SU-DHL-6 (cell line): ENCODE measurements around the gene BPIFB3.

Experiments
- H2AFZ ChIP-seq: fragments of 200-600 bp; sonication (generic); 2 replicates; pipeline ENCODE4 v1.6.1; 2014; ENCODE audit warnings: low read depth, mild to moderate bottlenecking, moderate library complexity, mixed read lengths, antibody characterized with exemption, low read length; ENCODE audit not compliant: severe bottlenecking
- H3F3A ChIP-seq: fragments of 200-600 bp; shearing (Covaris generic); 2 replicates; pipeline ENCODE4 v1.6.0; 2016; ENCODE audit warnings: antibody characterized with exemption, mild to moderate bottlenecking; ENCODE audit not compliant: insufficient read depth
- H3K27ac ChIP-seq: fragments of 200-600 bp; sonication (generic); 2 replicates; pipeline ENCODE4 v1.5.1; 2016; ENCODE audit warnings: low read depth, mild to moderate bottlenecking, low read length, moderate library complexity, mixed read lengths
- H3K27me3 ChIP-seq: fragments of 200-600 bp; sonication (generic), shearing (Covaris generic); 2 replicates; pipeline ENCODE4 v1.6.0; 2014; ENCODE audit warnings: mild to moderate bottlenecking, low read length
- H3K36me3 ChIP-seq: fragments of 200-600 bp; sonication (generic); 2 replicates; pipeline ENCODE4 v1.6.1; 2014; ENCODE audit warnings: mild to moderate bottlenecking, low read length, mixed read lengths
- H3K4me2 ChIP-seq: fragments of 300-600, 200-600 bp; shearing (Covaris generic), sonication (generic); 2 replicates; pipeline ENCODE4 v1.6.0; 2014; ENCODE audit warnings: low read length, low read depth, mild to moderate bottlenecking; ENCODE audit not compliant: poor library complexity, severe bottlenecking
- H3K4me3 ChIP-seq: fragments of 200-600 bp; sonication (generic); 2 replicates; pipeline ENCODE4 v1.5.1; 2014; ENCODE audit warnings: antibody characterized with exemption, low read length, mild to moderate bottlenecking, mixed read lengths; ENCODE audit not compliant: insufficient read depth, poor library complexity, severe bottlenecking
- H3K79me2 ChIP-seq: fragments of 200-600 bp; sonication (generic); 2 replicates; pipeline ENCODE4 v1.6.1; 2014; ENCODE audit warnings: mild to moderate bottlenecking, low read length, moderate library complexity; ENCODE audit not compliant: insufficient read depth
- H3K9ac ChIP-seq: fragments of 200-600 bp; sonication (generic); 2 replicates; pipeline ENCODE4 v1.7.0; 2014; ENCODE audit warnings: mild to moderate bottlenecking, low read length
- H3K9me2 ChIP-seq: fragments of 200-600 bp; sonication (generic); replicated peaks from 2 replicates; pipeline ENCODE4 v1.6.1; 2014; ENCODE audit warnings: low read length; ENCODE audit not compliant: insufficient read depth
- H3K9me3 ChIP-seq: fragments of 200-600 bp; sonication (generic); 2 replicates; pipeline ENCODE4 v1.6.1; 2014; ENCODE audit warnings: low read length, mixed read lengths; ENCODE audit not compliant: insufficient read depth
- H4K20me1 ChIP-seq: fragments of 200-600 bp; sonication (generic); 2 replicates; pipeline ENCODE4 v1.6.1; 2014; ENCODE audit warnings: low read depth, mild to moderate bottlenecking, antibody characterized with exemption, low read length, moderate library complexity, mixed read lengths
- EZH2phosphoT487 ChIP-seq: fragments of 200-600 bp; sonication (generic), shearing (Covaris generic); conservative IDR thresholded peaks from 2 replicates; pipeline ENCODE4 v1.6.1; 2018; ENCODE audit warnings: mild to moderate bottlenecking, antibody characterized with exemption, low read length, moderate library complexity, mixed read lengths
- TF ChIP-seq, protein P1 (sequence below): fragments of 200-600 bp; sonication (generic); IDR thresholded peaks from one replicate; pipeline ENCODE4 v1.5.1; 2017; ENCODE audit warnings: antibody characterized with exemption, mild to moderate bottlenecking, low read length, moderate library complexity; ENCODE audit not compliant: insufficient read depth, poor library complexity, severe bottlenecking

Gene BPIFB3

DNA sequence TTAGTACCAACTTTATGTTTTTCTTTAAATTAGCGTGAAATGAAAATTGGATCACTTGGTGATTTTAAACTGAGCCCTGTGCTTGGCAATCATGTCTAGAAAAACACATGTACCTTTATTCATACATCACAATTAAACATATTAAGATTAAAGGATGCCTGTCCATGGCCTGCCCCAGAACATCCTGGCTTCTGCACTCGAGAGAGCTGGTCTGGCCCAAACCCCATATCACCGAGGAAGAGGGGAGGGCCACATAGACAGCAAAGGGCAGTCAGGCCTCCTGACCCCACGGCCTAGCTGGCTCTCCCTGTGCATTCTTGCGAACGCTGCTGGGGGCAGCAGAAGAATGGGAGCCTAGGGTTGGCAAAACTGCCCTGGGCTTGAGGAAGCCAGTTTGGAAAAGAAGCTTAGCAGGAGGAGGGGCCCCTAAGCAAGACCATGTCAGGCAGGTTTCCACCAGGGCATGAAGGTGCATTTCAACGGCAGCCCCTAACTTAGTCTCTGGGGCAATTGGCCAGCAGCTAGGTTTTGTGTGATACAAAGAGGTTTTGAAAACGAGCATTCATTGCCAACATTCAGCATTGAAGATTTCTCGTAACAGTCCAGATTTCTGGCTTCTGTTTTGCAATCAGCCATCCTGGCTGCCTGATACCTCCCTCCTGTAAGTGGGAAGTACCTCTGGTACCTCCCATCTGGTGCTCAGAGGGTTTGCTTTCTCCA, 8.6 kb downstream of the BPIFB3 start:
- TF ChIP-seq, protein P1, sequence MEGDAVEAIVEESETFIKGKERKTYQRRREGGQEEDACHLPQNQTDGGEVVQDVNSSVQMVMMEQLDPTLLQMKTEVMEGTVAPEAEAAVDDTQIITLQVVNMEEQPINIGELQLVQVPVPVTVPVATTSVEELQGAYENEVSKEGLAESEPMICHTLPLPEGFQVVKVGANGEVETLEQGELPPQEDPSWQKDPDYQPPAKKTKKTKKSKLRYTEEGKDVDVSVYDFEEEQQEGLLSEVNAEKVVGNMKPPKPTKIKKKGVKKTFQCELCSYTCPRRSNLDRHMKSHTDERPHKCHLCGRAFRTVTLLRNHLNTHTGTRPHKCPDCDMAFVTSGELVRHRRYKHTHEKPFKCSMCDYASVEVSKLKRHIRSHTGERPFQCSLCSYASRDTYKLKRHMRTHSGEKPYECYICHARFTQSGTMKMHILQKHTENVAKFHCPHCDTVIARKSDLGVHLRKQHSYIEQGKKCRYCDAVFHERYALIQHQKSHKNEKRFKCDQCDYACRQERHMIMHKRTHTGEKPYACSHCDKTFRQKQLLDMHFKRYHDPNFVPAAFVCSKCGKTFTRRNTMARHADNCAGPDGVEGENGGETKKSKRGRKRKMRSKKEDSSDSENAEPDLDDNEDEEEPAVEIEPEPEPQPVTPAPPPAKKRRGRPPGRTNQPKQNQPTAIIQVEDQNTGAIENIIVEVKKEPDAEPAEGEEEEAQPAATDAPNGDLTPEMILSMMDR, result no peak
- TF ChIP-seq EZH2phosphoT487, result no peak
- H4K20me1 ChIP-seq, result no peaks in the 10 kb centered on the region
- H3K27me3 ChIP-seq, result no peaks in the 10 kb centered on the region

DNA sequence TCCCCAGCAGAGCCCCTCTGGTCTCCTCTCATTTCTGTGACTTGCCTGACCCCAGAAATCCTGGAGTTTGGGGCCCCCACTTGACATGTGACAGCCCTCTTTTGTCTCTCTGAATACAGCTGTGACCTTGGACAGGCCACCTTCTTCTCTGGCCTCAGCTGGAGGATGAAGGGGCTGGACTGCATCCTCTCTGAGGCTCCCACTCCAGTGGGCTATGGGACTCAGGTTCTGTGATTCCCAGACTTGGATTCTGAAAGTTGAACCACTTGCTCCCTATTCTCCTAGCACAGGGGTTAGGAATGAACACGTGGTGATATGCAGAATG, 9.1 kb downstream of the BPIFB3 start:
- H3K27me3 ChIP-seq, result no peaks in the 10 kb centered on the region
- H3K4me3 ChIP-seq, result no peak overlapping the region
- no peak overlapping the region for H3K4me2 ChIP-seq
- H3K27ac ChIP-seq, result no peak overlapping the region
- TF ChIP-seq, protein P1, result no peak
- TF ChIP-seq EZH2phosphoT487, result no peak
- no peaks in the 10 kb centered on the region for H4K20me1 ChIP-seq
- no peaks in the 10 kb centered on the region for H3F3A ChIP-seq
- H3K9me3 ChIP-seq, result no peaks in the 10 kb centered on the region
- H3K9ac ChIP-seq, result no peak overlapping the region
- no peak overlapping the region for H2AFZ ChIP-seq
- no peaks in the 10 kb centered on the region for H3K79me2 ChIP-seq
- no peaks in the 10 kb centered on the region for H3K36me3 ChIP-seq
- H3K9me2 ChIP-seq, result no peaks in the 10 kb centered on the region

More for the DNA sequence above, 8.6 kb downstream of the BPIFB3 start:
- no peak overlapping the region for H3K4me3 ChIP-seq
- H3K4me2 ChIP-seq, result no peak overlapping the region
- no peak overlapping the region for H3K27ac ChIP-seq
- no peaks in the 10 kb centered on the region for H3K9me2 ChIP-seq
- no peaks in the 10 kb centered on the region for H3K9me3 ChIP-seq
- no peaks in the 10 kb centered on the region for H3F3A ChIP-seq
- H3K36me3 ChIP-seq, result no peaks in the 10 kb centered on the region
- H3K9ac ChIP-seq, result no peak overlapping the region
- H2AFZ ChIP-seq, result no peak overlapping the region
- H3K79me2 ChIP-seq, result no peaks in the 10 kb centered on the region

GRCh38 chr20:33063271-33063670, 9.6 kb downstream of the BPIFB3 start:
- Histone ChIP-seq H2AFZ (no peak overlapping the region), H3K27me3 (no peaks in the 10 kb centered on the region), H3K27ac (no peak overlapping the region), H3K4me3 (no peak overlapping the region), H3K36me3 (no peaks in the 10 kb centered on the region), H3F3A (no peaks in the 10 kb centered on the region), H4K20me1 (no peaks in the 10 kb centered on the region), H3K4me2 (no peak overlapping the region), H3K9ac (no peak overlapping the region), H3K79me2 (no peaks in the 10 kb centered on the region), H3K9me3 (no peaks in the 10 kb centered on the region), H3K9me2 (no peaks in the 10 kb centered on the region)
- no peak for TF ChIP-seq EZH2phosphoT487

DNA sequence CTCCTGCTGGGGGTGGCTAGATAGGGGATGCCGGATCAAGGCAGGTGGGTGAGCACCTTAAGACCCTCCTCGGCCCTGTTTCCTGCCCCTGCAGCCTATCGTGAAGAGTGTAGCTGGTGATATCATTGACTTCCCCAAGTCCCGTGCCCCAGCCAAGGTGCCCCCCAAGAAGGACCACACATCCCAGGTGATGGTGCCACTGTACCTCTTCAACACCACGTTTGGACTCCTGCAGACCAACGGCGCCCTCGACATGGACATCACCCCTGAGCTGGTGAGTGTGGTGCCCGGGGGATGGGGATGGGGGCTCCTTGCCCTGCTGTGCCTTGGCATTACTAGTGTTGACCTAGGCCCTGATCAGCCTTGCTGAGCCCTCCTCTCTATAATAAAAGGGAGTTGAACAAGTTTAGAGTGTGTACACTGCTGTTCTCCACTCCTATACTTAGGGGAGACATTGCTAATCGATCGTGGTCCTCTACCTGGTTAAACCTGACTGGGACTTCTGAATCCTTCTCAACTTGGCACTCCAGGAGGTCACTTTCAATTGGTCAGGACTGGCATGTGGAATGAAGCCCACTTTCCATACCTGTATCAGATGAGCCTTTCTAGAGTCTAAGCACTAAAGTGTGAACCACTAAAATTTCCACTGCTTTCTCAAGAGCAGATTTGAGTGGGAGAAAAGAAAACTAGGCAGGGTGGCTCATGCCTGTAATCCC, 11.0 kb downstream of the BPIFB3 start:
- H2AFZ ChIP-seq, result no peak overlapping the region
- no peaks in the 10 kb centered on the region for H3K36me3 ChIP-seq
- no peak overlapping the region for H3K27ac ChIP-seq
- H3K9me3 ChIP-seq, result no peaks in the 10 kb centered on the region
- H3F3A ChIP-seq, result no peaks in the 10 kb centered on the region
- H3K4me2 ChIP-seq, result no peak overlapping the region
- TF ChIP-seq, protein P1, result no peak
- TF ChIP-seq EZH2phosphoT487, result no peak
- H3K79me2 ChIP-seq, result no peaks in the 10 kb centered on the region
- H4K20me1 ChIP-seq, result no peaks in the 10 kb centered on the region
- H3K27me3 ChIP-seq, result no peaks in the 10 kb centered on the region
- no peak overlapping the region for H3K4me3 ChIP-seq
- no peaks in the 10 kb centered on the region for H3K9me2 ChIP-seq
- no peak overlapping the region for H3K9ac ChIP-seq
